Osteoblast (primary cell): ENCODE measurements around the gene CXXC5. TPM values are rescaled to one million over a fixed set of nuclear protein-coding genes. Genes with fewer than 3 reads are reported as not detected.

Experiments used
- DNase-seq: peaks from one replicate; pipeline ENCODE4 v3.0.0; 2011; ENCODE audit warnings: low spot score, mixed read lengths; ENCODE audit not compliant: insufficient read length; ENCODE audit errors: missing footprints
- H2AFZ ChIP-seq: 2 replicates; pipeline ENCODE4 v1.6.0; 2011; ENCODE audit warnings: mild to moderate bottlenecking, low read length
- H3K27ac ChIP-seq: 2 replicates; pipeline ENCODE4 v1.5.1; 2011; ENCODE audit warnings: mild to moderate bottlenecking, low read depth, low read length, moderate library complexity
- H3K27me3 ChIP-seq: 2 replicates; pipeline ENCODE4 v1.6.0; 2012; ENCODE audit warnings: mild to moderate bottlenecking, control low read depth, inconsistent platforms, low read length, moderate library complexity; ENCODE audit not compliant: insufficient read depth
- H3K36me3 ChIP-seq: 2 replicates; pipeline ENCODE4 v1.5.1; 2011; ENCODE audit warnings: mild to moderate bottlenecking, low read length, control low read depth, moderate library complexity; ENCODE audit not compliant: insufficient read depth
- H3K4me1 ChIP-seq: 2 replicates; pipeline ENCODE4 v1.5.1; 2011; ENCODE audit warnings: mild to moderate bottlenecking, low read length, control low read depth, moderate library complexity; ENCODE audit not compliant: insufficient read depth
- H3K4me2 ChIP-seq: 2 replicates; pipeline ENCODE4 v1.6.0; 2011; ENCODE audit warnings: mild to moderate bottlenecking, low read length; ENCODE audit not compliant: insufficient read depth
- H3K4me3 ChIP-seq: fragments of 200-600 bp; sonication (generic); 3 replicates; pipeline ENCODE4 v1.5.1; 2012; ENCODE audit warnings: mild to moderate bottlenecking, low read length, inconsistent platforms; ENCODE audit not compliant: insufficient read depth
- H3K79me2 ChIP-seq: 2 replicates; pipeline ENCODE4 v1.6.0; 2012; ENCODE audit warnings: mild to moderate bottlenecking, low read length, control low read depth, inconsistent platforms; ENCODE audit not compliant: insufficient read depth
- H3K9me3 ChIP-seq: 2 replicates; pipeline ENCODE4 v1.5.1; 2011; ENCODE audit warnings: low read depth, low read length, control low read depth
- H4K20me1 ChIP-seq: 2 replicates; pipeline ENCODE4 v1.6.0; 2012; ENCODE audit warnings: mild to moderate bottlenecking, low read length, control low read depth; ENCODE audit not compliant: insufficient read depth
- total RNA-seq: library from RNA; depleted of rRNA; stranded (reverse); fragments of >200 nt; gene quantifications from 2 replicates; pipeline ENCODE4 v1.2.3, GENCODE V29; 2012
- TF ChIP-seq, protein P1 (sequence below): IDR thresholded peaks from 2 replicates; pipeline ENCODE4 v1.5.1; 2011; ENCODE audit warnings: mild to moderate bottlenecking, low read depth, low read length, moderate library complexity; ENCODE audit errors: extremely low read depth

The CXXC5 gene
- total RNA-seq, 1 donor: 186 TPM

DNA sequence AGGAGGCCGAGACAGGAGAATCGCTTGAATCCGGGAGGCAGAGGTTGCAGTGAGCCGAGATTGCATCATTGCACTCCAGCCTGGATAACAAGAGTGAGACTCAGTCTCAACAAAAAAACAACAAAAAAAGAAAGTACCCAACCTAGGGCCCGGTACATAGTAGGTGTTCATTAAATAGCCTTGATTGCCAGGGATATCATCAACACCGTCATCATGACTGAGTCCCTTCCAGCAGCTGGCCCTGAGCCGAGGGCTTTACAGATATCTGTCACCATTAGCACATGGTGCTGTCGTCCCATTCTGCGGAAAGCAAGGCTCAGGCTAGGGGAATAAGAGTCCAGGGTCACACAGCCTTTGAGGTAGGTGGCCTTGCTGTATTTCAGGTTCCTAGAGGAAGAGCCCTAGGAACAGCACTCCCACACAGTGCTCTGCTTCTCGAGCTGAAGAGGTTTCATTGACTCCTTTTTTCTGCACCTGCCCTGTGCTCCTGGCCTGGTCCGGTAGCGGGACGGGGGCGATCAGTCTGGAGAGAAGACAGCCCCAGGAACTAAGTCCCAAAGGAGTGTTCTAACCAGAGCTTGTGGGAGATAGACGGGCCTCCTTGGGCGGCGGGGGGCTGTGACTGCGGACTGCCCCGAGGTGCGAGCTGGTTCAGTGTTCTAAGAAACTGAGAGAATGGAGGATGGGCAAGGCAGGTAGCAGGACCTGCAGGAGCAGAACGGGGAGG is 48.2 kb downstream of the CXXC5 start:
- H4K20me1 ChIP-seq: no peaks in the 10 kb centered on the region
- TF ChIP-seq, protein P1, sequence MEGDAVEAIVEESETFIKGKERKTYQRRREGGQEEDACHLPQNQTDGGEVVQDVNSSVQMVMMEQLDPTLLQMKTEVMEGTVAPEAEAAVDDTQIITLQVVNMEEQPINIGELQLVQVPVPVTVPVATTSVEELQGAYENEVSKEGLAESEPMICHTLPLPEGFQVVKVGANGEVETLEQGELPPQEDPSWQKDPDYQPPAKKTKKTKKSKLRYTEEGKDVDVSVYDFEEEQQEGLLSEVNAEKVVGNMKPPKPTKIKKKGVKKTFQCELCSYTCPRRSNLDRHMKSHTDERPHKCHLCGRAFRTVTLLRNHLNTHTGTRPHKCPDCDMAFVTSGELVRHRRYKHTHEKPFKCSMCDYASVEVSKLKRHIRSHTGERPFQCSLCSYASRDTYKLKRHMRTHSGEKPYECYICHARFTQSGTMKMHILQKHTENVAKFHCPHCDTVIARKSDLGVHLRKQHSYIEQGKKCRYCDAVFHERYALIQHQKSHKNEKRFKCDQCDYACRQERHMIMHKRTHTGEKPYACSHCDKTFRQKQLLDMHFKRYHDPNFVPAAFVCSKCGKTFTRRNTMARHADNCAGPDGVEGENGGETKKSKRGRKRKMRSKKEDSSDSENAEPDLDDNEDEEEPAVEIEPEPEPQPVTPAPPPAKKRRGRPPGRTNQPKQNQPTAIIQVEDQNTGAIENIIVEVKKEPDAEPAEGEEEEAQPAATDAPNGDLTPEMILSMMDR: no peak
- H3K4me3 ChIP-seq: peak overlapping the region; percentile 63
- no peak overlapping the region for H2AFZ ChIP-seq
- no peaks in the 10 kb centered on the region for H3K27me3 ChIP-seq
- peaks cover 56% of the 10 kb centered on the region for H3K4me1 ChIP-seq
- H3K27ac ChIP-seq: peak overlapping the region; percentile 75
- peak overlapping the region; percentile 76 for H3K4me2 ChIP-seq
- DNase-seq: no peak
- H3K79me2 ChIP-seq: no peaks in the 10 kb centered on the region
- H3K9me3 ChIP-seq: no peaks in the 10 kb centered on the region
- H3K36me3 ChIP-seq: no peaks in the 10 kb centered on the region

DNA sequence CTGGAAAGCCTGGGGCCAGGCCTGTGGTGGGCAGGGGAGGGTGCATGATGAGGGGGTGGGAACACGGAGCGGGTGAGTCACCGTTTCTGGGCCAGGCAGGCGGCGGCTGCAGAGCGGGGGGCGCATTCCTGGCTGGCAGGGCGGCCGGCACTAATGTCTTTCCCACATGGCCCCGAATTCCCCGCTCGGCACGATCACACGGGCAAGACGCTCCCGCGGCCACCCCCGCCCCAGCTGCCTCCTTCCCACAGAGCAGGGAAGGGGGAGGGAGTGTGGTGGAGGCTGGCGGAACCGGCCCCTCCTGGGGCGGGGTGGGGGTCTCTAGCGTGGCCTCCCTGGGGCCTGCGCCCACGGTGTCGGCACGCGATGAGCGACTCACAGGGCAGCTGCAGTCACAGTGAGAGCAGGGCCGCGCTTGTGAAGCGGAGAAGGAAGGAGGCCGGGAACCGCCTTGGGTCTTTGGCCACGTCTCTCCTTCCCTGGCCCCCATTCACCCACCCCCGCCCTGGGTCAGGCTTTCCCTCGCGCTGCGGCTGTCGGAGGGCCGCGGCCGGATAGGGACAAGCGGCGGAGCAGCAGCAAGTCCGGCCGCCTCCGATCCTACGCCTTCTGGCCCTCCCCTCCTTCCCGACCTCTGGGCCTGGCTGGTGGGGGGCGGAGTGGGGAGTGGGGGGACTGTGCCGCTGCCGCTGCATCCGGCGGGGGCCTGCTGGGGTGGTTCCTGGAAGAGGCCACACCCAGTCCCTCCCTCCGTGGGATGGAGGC is 48.9 kb downstream of the CXXC5 start:
- Histone ChIP-seq H3K27ac (peak overlapping the region; percentile 75), H3K36me3 (no peaks in the 10 kb centered on the region), H3K4me1 (peaks cover 50% of the 10 kb centered on the region), H3K4me2 (peak overlapping the region; percentile 76), H3K79me2 (no peaks in the 10 kb centered on the region), H2AFZ (no peak overlapping the region), H3K9me3 (no peaks in the 10 kb centered on the region), H4K20me1 (no peaks in the 10 kb centered on the region), H3K27me3 (no peaks in the 10 kb centered on the region), H3K4me3 (peak overlapping the region; percentile 63)
- TF ChIP-seq, protein P1: no peak
- peak; percentile 99 for DNase-seq

DNA sequence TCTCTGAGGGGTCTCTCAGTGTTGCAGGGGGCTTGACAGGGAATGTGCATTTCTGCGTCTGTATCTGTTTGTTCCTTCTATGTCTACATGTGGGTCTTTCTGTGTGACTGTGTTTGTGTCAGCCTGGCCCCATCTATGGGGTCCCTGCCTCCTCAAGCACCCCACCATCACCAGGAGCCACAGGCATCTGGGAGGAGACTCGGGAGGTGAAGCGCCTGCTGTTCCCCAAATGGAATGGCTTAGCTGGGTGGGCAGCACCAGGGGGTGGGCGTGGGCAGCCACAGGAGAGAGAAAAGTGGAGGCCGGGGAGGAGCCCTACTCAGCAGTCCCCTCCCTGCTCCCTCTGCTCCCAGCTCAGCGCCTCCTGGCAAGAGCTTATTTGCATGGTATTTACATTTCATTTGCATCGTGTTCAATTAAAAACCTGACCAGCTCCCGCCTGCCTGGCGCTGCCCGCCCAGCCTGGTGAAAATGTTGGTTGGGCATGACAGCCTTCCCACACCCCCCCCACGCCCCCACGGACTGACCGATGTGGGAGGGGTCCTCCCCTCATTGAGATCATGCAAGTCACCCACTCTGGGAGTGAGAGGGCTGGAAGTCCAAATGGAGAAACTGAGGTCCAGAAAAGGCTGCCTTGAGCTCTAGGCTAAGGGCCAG is 50.5 kb downstream of the CXXC5 start:
- Histone ChIP-seq H3K36me3 (no peaks in the 10 kb centered on the region), H3K4me1 (peaks cover 43% of the 10 kb centered on the region), H3K4me2 (no peak overlapping the region), H3K4me3 (no peak overlapping the region), H2AFZ (no peak overlapping the region), H3K79me2 (no peaks in the 10 kb centered on the region), H3K27me3 (no peaks in the 10 kb centered on the region), H3K27ac (peak overlapping the region; percentile 75), H3K9me3 (no peaks in the 10 kb centered on the region), H4K20me1 (no peaks in the 10 kb centered on the region)
- peak; percentile 91 for DNase-seq
- TF ChIP-seq, protein P1: no peak

DNA sequence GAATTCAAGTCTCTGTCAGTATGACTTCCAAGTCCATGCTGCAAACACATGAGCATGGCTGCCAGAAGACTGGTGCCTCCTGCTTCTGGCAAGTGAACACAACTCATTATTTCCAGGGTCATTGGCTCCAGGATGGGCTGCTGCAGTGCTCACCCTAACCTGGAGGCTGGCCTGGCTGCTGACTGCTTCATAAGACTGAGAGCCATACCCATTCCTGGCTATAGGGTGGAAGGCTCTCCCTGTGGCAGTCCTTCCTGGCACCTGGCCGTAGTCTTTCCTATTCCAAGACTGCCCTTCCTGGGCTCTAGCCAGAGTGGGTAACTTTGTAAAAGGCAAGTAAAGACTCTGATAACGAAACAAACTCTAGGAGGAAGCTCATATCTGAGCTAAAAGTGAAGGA is 51.2 kb downstream of the CXXC5 start:
- DNase-seq: peak; percentile 73
- H3K4me1 ChIP-seq: peaks cover 38% of the 10 kb centered on the region
- H3K27ac ChIP-seq: no peak overlapping the region
- no peaks in the 10 kb centered on the region for H3K79me2 ChIP-seq
- H3K4me3 ChIP-seq: no peak overlapping the region
- TF ChIP-seq, protein P1: no peak
- no peaks in the 10 kb centered on the region for H3K27me3 ChIP-seq
- H3K36me3 ChIP-seq: no peaks in the 10 kb centered on the region
- H4K20me1 ChIP-seq: no peaks in the 10 kb centered on the region
- H2AFZ ChIP-seq: no peak overlapping the region
- no peak overlapping the region for H3K4me2 ChIP-seq
- H3K9me3 ChIP-seq: no peaks in the 10 kb centered on the region
